GM13977 (cell line): ENCODE data around the gene RDH14.

ENCODE experiments used
- DNase-seq: peaks from one replicate; pipeline ENCODE4 v3.0.0; 2012; ENCODE audit warnings: low spot score
- CTCF ChIP-seq: IDR thresholded peaks from 2 replicates; pipeline ENCODE4 v1.5.1; 2012; ENCODE audit warnings: mild to moderate bottlenecking, control low read depth; ENCODE audit not compliant: insufficient read depth; ENCODE audit errors: extremely low read depth, missing control alignments
- in situ Hi-C: fragments of 300-500 bp; cut with MboI; formaldehyde crosslinking; loops from one replicate; pipeline ENCODE4 v1.12.0; 2022; ENCODE audit warnings: low sequenced_read_pairs, low pct_unique_long_range_greater_than_20kb, mixed read lengths, inconsistent platforms; ENCODE audit not compliant: unreplicated experiment

Gene RDH14, protein sequence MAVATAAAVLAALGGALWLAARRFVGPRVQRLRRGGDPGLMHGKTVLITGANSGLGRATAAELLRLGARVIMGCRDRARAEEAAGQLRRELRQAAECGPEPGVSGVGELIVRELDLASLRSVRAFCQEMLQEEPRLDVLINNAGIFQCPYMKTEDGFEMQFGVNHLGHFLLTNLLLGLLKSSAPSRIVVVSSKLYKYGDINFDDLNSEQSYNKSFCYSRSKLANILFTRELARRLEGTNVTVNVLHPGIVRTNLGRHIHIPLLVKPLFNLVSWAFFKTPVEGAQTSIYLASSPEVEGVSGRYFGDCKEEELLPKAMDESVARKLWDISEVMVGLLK

DNA sequence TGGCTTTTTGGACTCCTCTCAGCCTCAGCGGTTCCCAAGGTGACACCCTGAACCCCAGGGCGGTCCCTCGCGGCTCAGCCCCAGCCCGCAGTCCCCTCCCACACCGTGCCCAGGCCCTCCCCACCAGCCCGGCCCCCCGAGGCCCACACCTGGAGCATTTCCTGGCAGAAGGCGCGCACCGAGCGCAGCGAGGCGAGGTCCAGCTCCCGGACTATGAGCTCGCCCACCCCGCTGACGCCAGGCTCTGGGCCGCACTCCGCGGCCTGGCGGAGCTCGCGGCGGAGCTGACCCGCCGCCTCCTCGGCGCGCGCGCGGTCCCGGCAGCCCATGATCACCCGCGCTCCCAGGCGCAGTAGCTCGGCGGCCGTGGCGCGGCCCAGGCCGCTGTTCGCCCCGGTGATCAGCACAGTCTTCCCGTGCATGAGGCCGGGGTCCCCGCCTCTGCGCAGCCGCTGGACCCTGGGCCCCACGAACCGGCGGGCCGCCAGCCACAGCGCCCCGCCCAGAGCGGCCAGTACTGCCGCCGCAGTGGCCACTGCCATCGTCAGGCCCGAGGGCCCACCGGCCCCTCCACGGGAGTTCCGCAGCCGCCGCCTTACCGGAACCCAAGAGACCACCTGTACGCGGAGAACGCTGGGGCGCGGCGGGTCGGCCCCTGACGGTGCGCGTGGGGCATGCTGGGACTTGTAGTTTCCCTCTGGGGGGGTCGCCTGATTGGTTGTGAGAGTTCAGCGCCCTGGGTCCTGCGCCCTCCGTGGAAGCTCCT is at the start of gene RDH14:
Gene RDH14 (minus strand): TSS at position 623 of the 766 bp plus-strand sequence. CDS start 81 bp downstream, at position 542.
- TF ChIP-seq CTCF = no peak
- in situ Hi-C loops = no loop called here
- peak; percentile 86 for DNase-seq

DNA sequence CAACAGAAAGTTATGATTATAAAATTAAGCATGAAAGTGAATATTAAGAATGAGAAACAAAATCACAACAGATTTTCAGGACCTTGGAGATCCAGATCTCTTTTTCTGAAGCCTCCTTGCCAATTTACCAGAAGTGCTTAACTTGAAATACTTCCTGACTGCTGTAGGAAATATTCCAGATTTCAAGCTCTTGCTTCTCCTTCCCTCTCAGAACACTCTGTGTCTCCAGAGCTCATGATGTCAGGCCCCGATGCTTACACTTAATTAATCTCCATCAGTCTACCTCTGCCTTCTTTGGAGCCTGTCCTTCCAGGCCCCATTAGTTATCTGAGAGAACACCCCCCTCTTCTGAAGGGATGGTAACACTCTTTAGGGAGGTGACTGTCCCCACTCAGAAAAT is 49.6 kb upstream of the RDH14 start:
- DNase-seq = no peak
- in situ Hi-C loops = no loop called here
- TF ChIP-seq CTCF = no peak

DNA sequence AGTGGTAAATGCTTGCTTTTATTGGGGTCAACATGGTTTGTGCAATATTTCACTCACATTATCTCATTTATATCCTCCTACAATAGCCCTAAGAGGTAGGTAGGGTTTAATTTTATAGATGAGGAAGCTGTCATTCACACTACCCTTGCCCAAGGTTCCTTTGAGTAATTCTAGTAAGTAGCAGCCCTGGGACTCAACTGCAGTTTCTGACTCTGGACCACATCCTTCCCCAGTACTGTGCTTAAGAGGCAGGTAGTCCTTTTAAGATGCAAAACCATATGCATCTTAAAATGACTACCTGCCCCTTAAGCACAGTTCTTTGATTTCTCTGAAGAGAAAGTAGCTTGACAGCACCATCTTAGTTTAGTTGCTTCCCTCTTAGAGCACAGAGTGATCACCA is 44.7 kb upstream of the RDH14 start:
- DNase-seq = no peak
- TF ChIP-seq CTCF = no peak
- in situ Hi-C loops = no loop called here

- TF ChIP-seq CTCF = no peak
- in situ Hi-C loops = no loop called here
- DNase-seq = no peak
Observed at GRCh38 chr2:18604531-18604885, 44.1 kb upstream of the RDH14 start.

- DNase-seq = no peak
- TF ChIP-seq CTCF = no peak
- in situ Hi-C loops = no loop called here
Observed at GRCh38 chr2:18603854-18604530, 43.5 kb upstream of the RDH14 start.

DNA sequence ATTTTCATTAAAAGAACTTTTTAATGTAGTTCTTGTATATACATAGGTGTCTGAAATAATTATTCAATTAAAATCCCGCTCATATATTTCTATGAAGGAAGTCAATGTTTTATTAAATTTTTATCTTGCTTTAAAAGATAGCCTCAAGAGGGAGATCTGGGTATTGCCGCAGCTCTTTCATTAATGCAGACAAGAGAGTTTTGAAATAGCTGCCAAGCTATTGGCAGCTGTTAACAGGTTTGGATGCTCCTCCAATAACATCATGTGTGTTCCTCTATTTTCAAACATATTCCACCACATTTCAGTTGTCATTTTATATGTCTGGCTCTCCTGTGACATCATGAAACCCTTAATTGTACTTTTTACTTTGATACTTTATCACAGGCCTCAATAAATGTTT is 41.8 kb upstream of the RDH14 start:
- DNase-seq = no peak
- no peak for TF ChIP-seq CTCF
- in situ Hi-C loops = no loop called here
